Putamen (tissue), 1 donor: ENCODE results near the gene NAT14.
"Not testable (repeated sequence)": the region's sequence is repeated elsewhere in the genome, so short reads cannot be mapped to it uniquely, and the experiment has no call there.

Experiments used
- DNase-seq: peaks from one replicate; pipeline ENCODE4 v3.0.0-alpha.2; 2016; ENCODE audit warnings: low spot score

The NAT14 gene

DNA sequence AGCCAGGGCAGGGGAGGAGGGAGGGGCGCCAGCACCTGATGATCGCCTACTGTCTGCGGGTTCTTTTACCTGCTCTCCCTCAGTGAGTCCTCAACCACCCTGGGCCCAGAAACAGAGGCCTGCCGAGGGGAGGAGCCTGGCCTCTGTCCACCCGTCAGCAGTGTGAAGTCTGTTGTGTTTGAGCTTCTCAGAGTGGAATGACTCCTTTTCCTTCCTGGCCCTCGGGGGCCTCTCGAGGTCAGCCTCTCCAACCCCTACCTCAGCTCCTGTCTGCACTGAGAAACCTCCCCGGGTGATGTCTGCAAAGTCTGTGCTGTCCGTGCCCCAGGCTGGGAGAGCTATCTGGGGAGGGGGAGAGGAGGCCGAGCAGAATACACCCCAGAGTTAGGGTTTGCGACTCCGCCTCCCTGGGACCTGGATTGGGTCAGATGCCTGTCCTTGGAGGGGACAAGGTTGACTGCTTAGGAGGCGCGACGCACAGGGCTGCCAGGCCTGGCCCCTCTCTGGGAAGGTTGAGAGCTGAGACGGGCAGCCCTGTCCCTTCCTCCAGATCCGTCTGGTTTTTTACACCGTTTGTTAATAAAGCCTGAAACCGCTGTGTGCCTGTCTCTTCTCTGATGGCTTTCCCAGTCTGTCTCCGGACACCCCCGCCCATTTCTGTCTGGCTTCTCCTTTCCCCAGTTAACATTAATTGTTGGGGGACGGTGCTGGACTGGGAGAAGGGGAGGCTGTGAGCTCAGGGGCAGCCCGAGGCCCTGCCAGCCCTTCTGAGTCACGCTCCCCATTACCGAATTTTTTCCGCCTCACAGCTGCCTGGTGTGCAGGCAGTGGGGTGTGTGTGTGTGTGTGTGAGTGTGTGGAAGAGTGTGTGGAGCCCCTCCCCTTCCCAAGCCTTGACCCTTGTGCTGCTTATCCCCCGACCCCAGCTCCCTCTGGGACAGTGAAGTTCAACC is 2.3 kb downstream of the NAT14 start:
- no peak for DNase-seq

DNA sequence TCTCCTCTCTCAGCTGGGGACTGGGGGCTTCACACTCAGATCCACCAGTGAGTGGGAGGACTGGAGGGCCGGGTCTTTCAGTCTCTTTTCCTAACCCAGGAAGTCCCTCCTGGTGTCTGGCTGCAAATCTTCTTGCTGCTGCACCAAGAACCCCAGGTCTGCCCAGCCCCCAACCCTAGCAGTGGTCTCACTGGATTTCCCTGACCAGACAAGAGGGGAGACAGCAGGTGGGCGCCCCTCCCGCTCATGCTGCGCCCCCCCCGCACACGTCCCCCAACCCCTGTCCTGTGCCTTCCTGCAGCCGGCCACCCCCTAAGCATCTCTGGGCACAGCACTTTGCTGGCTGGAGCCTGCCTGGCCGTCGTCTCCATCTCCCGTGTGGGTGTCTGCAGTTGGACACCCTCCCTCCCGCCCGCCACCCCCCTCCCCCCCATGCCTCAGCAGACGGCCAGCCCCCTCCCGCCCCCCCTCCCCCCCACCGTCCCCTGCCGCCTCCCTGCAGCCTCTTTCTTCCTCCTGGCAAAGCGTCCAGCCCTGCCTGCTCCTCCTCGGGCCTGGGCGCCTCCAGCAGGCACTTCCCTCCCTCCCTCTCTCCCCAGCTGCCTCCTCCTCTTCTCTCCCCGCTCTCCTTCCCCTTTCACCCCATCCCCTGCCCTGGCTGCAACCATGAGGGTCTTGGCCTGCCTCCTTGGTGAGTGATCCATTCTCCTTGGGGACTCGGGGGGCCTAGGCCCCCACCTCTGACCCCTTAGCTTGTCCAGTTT is 3.1 kb downstream of the NAT14 start, which contains the start of gene SSC5D:
SSC5D (plus strand) TSS at position 513 of the 764 bp plus-strand sequence; CDS start at position 667, 154 bp downstream.
- DNase-seq: no peak

DNA sequence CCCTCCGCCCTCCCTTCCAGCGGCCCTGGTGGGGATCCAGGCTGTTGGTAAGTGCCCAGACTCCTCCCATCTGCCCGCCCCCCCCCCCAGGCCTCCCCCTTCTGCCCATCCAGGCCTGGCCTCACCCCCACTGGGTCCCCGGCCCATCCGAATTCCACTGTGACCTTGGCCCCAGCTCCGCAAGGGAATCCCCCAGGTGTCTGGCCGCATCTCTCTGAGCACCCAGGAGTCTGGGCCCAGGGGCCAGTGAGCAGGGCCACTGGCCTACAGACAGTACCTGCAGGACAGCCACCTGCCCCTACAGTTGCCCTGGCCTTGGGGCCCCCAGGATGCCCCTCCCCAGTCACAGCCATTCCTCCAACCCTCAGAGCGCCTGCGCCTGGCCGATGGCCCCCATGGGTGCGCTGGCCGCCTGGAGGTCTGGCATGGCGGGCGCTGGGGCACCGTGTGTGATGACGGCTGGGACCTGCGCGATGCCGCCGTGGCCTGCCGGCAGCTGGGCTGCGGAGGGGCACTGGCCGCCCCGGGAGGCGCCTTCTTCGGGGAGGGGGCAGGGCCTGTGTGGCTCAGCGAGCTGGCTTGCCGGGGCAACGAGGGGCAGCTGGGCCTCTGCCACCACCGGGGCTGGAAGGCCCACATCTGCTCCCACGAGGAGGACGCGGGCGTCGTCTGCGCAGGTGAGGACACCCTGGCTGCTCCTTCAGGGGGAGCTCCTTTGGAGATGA is 4.2 kb downstream of the NAT14 start:
- no peak for DNase-seq

DNA sequence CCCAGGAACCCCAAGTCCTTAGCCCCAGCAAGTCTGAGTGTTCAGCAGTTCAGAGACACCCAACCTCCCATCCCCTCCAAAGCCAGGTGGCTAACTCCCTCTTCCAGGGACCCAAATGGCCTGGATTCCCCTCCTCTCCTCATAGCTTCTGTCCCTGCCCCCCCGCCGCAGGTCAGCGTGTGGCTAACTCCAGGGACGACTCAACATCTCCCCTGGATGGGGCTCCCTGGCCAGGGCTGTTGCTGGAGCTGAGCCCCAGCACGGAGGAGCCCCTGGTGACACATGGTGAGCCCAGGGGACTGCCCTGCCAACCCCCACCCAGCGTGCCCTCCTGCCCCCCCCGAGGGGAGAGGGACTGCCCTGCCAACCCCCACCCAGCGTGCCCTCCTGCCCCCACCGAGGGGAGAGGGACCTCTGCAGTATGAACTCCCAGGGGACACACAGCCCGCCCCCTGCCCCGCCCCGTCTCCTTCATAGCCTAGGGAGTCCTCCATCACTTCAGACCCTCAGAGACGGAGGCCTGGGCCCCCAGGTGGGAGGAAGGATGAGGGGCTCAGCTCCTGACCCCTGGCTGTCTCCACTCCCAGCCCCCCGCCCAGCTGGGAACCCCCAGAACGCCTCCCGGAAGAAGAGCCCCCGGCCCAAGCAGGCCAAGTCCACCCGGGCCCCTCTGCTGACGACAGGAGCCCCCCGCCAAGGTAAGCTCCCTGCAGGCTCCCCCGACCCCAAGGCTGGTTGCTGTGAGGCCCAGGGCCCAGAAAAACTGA is 4.9 kb downstream of the NAT14 start:
- DNase-seq: no peak

DNA sequence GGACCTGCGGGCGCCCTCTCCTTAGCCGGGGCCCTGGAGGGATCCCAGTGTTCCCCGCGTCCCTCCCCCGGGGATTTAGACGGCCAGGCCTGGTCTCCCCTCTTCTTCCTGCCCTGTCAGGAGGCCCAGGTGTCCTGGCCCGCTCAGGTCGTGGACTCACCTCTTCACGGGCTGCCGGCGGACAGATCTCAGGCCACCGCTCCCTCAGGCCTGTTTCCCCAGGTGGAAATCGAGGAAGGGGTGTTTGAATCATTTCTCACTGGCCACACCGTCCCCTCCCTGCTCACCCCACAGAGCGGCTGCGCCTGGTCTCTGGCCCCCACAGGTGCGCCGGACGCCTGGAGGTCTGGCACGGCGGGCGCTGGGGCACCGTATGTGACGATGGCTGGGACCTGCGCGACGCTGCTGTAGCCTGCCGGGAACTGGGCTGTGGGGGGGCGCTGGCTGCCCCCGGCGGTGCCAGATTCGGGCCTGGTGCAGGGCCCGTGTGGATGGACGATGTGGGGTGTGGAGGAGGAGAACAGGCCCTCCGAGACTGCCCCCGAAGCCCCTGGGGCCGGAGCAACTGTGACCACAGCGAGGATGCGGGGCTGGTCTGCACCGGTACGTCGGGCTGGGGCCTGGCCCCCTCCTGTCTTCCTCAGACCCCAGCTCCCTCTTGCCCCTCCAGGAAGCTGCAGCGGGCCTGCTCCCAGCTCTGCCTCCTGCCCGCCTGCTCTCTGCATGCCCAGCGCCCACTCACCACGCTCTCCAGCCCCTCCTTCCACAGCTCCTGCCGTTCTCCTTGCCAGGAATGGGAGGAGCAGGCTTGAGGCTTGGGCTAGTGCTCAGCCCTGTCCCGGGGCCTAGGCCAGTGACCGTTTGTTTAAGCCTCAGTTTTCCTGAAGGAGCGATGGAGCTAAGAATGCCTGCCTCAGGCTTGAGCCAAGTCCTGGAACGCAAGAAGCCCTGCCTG is 5.8 kb downstream of the NAT14 start:
- no peak for DNase-seq

DNA sequence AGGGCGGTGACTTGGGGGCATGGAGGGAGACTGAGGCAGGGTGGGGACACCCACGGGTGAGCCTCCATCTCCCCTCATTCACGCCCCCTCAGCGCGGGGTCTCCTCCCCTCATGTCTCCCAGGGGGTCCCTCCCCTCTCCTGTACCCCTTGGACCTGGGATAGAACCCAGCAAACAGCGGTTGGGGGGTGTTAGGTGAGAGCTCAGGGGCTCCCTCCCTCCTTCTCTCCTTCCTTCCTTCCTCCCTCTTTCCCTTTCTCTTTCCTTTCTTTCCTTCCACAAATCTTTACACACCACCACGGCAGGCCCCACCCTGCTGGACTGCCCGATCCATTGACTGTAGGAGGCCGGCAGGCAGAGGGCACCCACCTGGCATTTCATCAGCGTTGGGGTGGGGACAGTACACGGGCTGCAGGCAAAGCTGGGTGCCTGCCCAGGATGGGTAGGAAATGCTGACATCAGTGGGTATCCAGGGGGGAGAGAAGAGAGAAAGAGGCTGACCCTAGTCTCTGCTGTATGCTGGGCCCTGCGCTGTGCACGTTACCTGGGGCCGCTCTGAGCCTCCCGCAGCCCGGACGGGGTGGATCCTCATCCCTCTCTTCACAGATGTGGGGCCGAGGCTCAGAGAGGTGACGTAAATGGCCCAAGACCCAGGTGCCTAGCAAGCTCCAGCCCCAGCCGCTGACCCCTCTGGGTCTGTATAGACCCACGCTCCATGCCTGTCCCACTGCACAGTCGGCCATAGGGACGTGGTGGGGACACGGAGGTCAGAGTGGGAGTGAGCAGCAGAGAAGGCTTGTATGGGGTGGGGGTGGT is 6.8 kb downstream of the NAT14 start:
- no peak for DNase-seq

DNA sequence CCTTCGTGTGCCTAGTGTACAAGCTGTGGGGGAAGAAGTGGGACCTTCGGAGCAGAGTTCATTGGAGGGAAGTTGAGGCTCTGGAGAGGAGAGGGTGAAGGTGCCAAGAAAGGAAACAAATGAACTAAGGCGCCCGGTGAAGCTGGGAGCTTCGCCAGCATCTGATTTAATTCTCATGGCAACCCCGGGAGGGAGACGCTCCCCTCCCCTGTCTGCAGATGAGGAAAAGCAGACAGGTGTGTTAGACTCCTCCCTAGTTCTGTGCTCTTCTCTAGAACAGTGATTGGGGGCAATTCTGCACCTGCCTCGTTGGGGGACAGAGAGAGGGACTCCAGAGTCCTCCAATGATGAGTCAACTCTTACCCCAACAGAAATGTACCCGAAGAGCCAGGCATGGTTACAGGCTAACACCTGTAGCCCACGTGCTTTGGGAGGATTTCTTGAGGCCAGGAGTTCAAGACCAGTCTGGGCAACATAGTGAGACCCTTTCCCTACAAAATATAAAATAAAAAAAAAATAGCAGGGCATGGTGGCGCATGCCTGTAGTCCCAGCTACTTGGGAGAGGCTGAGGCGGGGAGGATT is 7.5 kb downstream of the NAT14 start:
- DNase-seq: no peak

DNA sequence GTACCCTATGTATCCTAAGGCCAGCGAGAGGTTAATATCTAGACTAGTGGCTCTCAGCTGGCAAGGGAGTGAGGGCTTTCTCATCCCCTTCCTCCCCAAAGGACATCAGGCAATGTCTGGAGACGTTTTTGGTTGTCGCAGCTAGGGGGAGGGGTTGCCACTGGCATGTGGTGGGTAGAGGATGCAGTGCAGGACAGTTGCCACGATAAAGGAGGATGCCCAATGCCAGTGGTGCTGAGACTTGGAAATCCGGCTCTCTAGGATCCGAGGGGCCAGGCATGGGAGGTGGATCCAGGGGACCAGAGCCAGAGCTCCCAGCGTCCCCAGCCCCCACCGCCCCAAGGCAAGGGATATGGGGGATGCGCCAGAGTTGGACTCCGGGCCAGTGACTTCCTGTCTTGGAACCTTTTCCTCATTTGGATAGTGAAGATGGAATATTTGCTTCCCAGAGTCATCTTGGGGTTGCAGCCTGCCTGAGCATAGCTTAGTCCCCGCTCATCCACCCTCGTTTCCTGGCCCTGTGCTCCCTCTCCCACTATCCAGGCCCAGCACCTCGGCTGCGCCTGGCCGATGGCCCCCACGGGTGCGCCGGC is 8.2 kb downstream of the NAT14 start:
- DNase-seq: no peak

DNA sequence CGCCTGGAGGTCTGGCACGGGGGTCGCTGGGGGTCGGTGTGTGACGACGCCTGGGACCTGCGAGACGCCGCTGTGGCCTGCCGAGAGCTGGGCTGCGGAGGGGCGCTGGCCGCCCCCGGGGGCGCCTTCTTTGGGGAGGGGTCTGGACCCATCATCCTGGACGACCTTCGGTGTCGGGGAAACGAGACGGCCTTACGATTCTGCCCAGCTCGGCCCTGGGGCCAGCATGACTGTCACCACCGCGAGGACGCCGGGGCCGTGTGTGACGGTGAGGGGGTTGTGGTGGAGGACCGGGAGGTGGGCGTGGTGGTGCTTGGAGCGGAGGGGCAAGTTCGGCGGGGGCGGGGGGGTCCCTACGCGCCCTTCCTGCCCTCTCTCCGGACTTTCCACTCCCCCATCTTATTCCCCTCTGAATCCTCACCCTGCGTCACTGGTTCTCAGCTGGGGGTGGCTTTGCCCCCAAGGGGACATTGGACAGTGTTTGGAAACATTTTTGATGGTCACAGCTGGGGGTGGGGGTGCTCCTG is 8.7 kb downstream of the NAT14 start:
- DNase-seq: no peak

DNA sequence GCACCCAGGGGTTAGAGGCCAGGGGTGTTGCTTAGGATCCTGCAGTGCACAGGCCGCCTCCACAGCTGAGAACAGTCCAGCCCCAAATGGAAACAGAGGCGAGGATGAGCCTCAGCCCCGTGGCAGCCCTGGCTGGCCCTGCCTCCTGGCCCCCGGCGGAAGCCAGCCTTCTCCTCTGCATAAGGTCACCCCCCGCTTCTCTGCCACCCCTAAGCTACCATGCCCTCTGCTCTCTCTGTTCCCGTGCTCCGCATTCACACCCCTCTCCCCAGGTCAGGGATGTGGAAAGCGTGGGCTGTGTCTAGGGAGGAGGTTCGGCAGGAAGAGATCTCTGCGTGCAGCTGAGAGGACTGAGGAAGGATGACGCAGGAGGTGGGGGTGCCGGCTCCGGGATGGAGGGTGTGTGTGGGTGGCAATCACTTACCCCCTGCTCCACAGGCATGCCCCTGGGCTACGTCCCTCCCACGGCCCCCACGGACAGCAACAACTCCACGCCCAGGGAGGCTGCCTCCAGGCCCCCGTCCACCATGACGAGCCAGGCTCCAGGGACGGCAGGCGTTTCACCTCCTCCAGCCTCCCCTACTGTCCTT is 9.3 kb downstream of the NAT14 start:
- peak; percentile 59 for DNase-seq

DNA sequence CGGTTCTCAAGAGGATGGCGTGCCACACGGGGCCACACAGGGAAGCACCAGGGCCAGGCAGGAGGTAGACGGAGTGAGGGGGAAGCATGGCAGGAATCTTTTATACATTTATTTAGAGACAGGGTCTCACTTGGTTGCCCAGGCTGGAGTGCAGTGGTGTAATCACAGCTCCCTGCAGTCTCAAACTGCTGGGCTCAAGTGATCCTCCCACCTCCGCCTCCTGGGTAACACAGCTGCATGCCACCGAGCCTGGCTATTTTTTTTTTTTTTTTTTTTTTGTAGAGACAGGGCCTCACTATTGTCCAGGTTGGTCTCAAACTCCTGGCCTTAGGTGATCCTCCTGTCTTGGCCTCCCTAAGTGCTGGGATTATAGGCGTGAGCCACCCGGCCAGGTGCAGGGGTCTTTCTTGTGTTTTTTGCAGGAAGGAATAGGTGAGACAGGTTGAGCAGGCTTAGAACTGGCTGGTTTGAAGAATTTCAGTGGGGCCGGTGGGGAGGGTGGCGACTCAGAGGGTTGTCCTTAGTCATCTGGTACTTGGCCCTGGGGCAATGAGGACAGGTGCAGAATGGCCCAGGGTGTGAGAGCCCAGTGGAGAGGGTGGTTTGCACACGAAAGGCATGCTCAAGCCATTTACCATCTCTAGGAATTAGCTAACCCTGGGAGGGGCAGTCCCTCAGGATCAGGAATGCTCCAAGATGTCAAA is 10.8 kb downstream of the NAT14 start:
- no peak for DNase-seq

DNA sequence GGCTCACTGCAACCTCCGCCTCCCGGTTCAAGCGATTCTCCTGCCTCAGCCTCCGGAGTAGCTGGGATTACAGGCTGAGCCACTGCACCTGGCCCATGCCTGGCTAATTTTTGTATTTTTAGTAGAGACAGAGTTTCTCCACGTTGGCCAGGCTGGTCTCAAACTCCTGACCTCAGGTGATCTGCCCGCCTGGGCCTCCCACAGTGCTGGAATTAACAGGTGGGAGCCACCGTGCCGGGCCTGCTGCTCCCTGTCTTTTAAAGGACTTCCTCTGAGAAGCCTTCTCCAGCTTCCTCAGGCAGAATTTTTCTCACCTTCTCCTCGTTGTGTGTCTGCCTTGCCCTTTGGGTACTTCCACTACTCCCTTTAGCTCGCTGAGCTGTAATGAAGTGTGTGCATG is 11.8 kb downstream of the NAT14 start:
- DNase-seq: not testable (repeated sequence)

DNA sequence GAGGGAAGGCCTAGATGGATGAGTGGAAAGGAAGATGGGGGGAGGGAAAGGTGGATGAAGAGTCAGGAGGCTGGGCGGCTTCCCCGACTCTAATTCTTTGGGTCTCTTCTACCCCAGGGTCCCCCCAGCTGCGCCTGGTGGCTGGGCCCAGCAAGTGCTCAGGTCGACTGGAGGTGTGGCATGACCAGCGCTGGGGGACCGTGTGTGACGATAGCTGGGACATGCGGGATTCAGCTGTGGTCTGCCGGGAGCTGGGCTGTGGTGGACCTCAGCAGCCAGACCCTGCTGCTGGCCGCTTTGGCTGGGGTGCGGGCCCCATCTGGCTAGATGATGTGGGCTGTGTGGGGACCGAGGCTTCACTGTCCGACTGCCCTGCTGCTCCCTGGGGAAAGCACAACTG is 12.8 kb downstream of the NAT14 start:
- no peak for DNase-seq

DNA sequence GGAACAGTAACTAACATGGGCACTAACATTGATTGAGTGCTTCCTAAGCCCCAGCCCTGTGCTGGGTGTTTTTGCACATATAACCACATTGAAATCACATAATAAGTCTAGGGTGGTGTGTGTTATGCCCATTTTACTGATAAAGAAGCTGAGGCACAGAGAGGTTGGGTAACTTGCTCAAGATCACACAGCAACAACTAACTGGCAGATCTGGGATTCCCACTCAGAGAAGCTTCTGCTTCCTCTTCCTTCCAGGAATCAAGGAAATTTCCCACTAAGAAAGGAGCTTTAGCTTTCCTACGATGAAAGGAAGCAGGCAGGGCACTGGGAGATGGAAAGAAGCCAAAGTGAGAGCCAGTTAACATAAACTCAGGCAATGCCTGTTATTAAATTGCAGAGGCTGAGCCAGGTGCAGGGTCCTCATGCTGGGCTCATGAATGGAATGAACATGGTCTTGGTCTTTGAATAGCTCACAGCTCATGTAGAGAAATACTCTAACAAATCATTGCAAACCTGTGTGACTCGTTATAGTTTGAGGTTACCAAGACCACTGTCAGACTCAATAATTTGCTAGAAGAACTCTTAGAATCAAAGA is 13.4 kb downstream of the NAT14 start:
- DNase-seq: no peak

DNA sequence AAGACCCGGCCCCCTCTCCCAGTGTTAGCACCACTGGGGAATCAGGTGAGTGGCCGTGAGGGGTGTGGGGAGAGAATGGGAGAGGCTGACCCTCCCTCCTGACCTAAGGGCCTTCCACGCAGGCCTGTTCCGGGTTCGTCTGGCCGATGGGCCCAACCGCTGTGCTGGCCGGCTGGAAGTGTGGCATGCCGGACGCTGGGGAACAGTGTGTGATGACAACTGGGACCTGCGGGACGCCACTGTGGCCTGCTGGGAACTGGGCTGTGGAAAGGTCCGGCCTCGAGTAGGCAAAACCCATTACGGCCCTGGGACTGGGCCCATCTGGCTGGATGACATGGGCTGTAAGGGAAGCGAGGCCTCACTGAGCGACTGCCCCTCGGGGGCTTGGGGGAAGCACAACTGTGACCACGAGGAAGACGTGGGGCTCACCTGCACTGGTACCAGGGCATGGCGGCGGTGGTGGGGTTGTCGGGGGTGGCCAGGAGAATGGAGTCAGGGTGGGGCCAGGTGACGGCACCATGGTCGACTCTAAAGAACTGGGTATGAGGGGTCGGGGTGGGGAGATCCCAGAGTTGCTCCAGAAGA is 15.5 kb downstream of the NAT14 start:
- DNase-seq: no peak

DNA sequence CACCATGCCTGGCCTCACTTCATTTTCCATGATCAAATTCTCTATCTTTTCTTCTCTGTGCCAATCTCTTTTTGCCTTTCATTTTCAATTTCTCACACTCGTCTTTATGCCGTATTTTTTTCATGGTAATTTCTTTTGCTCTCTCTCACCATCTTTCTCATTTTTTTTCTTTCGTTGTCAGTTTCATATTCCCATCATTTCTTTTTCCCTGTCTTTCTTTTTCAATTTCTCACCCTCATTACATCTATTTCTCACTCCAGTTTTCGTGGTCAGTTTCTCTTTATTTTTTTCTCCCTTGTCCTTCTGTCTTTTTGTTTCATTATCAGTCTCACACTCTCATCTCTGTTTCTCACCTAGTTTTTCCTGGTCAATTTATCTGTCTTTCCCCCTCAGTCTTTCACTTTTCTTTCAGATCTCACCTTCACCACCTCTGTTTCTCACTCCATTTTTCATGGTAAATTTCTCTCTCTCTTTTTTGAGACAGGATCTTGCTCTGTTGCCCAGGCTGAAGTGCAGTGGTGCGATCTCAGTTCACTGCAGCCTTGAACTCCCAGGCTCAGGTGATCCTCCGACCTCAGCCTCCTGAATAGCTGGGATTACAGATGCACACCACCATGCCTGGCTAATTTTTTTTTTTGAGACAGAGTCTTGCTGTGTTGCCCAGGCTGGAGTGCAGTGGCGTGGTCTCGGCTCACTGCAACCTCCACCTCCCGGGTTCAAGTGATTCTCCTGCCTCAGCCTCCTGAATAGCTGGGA is 17.4 kb downstream of the NAT14 start:
- no peak for DNase-seq
